Suprapubic skin (tissue), 4 donors: Measurements from ENCODE around the gene GFRA4.

ENCODE experiments used
- POLR2A ChIP-seq, 2 donors: fragments of 450-650 bp; IDR thresholded peaks; one replicate each; pipeline ENCODE4 v1.6.1; 2017; ENCODE audit warnings: antibody characterized with exemption in 2 of 2, mild to moderate bottlenecking in 2 of 2, moderate library complexity in 2 of 2
- POLR2AphosphoS5 ChIP-seq, 3 donors: sonication (generic); formaldehyde crosslinking; IDR thresholded peaks; one replicate each; pipeline ENCODE4 v1.6.1; 2017; ENCODE audit warnings: antibody characterized with exemption in 3 of 3
- TF ChIP-seq, protein P1 (sequence below), 2 donors: fragments of 200-600 bp in 1 of 2; fragments of 450-650 bp in 1 of 2; sonication (generic) in 1 of 2; IDR thresholded peaks; one replicate each; pipeline ENCODE4 v1.5.1; 2016 to 2019; ENCODE audit warnings: antibody characterized with exemption in 2 of 2, mild to moderate bottlenecking in 1 of 2, moderate library complexity in 1 of 2

DNA sequence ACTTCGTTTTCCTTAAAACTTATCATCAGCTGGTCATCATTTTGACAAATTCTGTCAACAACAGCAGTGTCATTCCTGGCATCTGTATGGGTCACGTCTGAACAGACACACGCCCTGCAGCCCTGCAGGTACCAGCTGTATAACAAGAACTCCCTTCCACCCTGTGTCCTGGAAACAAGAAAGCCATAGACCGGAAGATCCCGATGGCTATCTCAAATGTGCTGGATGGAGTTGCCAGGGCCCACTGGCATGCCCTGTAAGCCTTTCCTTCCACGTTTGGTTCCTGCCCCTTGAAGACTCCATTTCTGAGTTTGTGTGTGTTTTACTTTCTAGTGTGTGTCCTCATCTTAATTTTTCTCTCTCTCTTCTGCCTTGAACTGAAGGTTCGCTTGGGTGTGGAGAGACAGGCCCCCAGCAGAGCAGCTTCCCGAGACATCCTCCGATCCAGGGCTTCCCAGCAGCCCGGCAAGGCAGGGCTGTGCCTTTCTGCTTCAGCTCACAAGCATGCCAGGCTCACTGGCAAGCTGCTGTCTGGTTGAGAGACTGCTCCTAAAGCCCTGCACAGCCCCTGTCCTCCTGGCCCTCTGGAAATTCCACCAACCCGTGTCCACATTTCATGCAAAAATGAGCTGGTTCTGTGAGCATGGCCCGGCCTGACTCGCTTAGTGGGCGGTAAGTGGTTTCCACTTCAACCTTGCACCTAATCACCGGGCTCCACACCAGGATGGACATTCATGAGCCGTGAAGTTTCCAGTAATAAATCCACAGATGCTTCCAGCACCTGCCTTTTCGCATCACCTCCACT, 8.7 kb downstream of the GFRA4 start:
- TF ChIP-seq, protein P1, sequence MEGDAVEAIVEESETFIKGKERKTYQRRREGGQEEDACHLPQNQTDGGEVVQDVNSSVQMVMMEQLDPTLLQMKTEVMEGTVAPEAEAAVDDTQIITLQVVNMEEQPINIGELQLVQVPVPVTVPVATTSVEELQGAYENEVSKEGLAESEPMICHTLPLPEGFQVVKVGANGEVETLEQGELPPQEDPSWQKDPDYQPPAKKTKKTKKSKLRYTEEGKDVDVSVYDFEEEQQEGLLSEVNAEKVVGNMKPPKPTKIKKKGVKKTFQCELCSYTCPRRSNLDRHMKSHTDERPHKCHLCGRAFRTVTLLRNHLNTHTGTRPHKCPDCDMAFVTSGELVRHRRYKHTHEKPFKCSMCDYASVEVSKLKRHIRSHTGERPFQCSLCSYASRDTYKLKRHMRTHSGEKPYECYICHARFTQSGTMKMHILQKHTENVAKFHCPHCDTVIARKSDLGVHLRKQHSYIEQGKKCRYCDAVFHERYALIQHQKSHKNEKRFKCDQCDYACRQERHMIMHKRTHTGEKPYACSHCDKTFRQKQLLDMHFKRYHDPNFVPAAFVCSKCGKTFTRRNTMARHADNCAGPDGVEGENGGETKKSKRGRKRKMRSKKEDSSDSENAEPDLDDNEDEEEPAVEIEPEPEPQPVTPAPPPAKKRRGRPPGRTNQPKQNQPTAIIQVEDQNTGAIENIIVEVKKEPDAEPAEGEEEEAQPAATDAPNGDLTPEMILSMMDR (IDR thresholded peaks at IDR 0.05): no peak
- no peak for TF ChIP-seq POLR2A (IDR thresholded peaks at IDR 0.05)
- no peak for TF ChIP-seq POLR2AphosphoS5 (IDR thresholded peaks at IDR 0.05)
